Panc1 (cell line): ENCODE measurements around the gene EPHA10.

Experiments
- CTCF ChIP-seq: fragments of 450-650 bp; IDR thresholded peaks from 2 replicates; pipeline ENCODE4 v1.5.1; 2017; ENCODE audit warnings: mild to moderate bottlenecking
- SIN3A ChIP-seq: IDR thresholded peaks from 2 replicates; pipeline ENCODE4 v1.6.1; 2012; ENCODE audit warnings: low read depth, mild to moderate bottlenecking, low read length, moderate library complexity, borderline replicate concordance; ENCODE audit not compliant: insufficient read depth
- TCF7L2 ChIP-seq: IDR thresholded peaks from 2 replicates; pipeline ENCODE4 v1.6.1; 2011; ENCODE audit warnings: mild to moderate bottlenecking, low read depth, low read length, inconsistent platforms

GRCh38 chr1:37677143-37677439 lies 87.8 kb downstream of the EPHA10 start:
- TF ChIP-seq CTCF: no peak
- no peak for TF ChIP-seq SIN3A
- TF ChIP-seq TCF7L2: no peak
